ENCODE results near the gene MAS1.

DNA sequence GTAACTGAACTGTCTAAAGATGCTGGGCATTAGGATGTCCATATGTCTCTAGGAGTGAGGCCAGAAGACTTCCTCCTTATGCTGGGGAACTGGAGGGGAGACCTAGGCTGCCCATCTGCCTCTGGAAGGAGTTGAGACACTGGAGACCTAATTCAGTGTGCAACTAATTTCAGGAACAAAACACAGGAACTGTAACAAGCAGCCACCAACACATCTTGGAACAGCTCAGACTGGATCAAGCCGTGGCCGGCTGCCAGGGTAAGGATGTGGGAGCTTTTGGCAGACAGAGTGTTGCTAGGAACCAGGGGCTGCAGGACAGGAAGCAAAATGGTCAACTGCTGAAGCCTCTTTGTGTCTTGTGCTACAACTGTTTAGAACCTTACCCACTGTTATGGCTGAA lies 16.4 kb upstream of the MAS1 start:
- TF ChIP-seq POLR2AphosphoS5 (IDR thresholded peaks at IDR 0.05), result no peak
- TF ChIP-seq, protein P1, sequence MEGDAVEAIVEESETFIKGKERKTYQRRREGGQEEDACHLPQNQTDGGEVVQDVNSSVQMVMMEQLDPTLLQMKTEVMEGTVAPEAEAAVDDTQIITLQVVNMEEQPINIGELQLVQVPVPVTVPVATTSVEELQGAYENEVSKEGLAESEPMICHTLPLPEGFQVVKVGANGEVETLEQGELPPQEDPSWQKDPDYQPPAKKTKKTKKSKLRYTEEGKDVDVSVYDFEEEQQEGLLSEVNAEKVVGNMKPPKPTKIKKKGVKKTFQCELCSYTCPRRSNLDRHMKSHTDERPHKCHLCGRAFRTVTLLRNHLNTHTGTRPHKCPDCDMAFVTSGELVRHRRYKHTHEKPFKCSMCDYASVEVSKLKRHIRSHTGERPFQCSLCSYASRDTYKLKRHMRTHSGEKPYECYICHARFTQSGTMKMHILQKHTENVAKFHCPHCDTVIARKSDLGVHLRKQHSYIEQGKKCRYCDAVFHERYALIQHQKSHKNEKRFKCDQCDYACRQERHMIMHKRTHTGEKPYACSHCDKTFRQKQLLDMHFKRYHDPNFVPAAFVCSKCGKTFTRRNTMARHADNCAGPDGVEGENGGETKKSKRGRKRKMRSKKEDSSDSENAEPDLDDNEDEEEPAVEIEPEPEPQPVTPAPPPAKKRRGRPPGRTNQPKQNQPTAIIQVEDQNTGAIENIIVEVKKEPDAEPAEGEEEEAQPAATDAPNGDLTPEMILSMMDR (IDR thresholded peaks at IDR 0.05), result no peak
- TF ChIP-seq POLR2A (IDR thresholded peaks at IDR 0.05), result no peak

Measured in prostate gland (tissue), 2 donors.